OCI-LY3 (cell line): ENCODE measurements around the gene CAV2.

ENCODE experiments used
- H2AFZ ChIP-seq: fragments of 200-600, 300-600 bp; shearing (Covaris generic); 2 replicates; pipeline ENCODE4 v1.6.0; 2014; ENCODE audit warnings: antibody characterized with exemption, low read depth, low read length
- H3K27ac ChIP-seq: fragments of 200-600, 300-600 bp; sonication (generic); 2 replicates; pipeline ENCODE4 v1.5.1; 2014; ENCODE audit warnings: mild to moderate bottlenecking, low read length, moderate library complexity, mixed read lengths
- H3K27me3 ChIP-seq: fragments of 200-600, 300-600 bp; sonication (generic); 2 replicates; pipeline ENCODE4 v1.6.1; 2014; ENCODE audit warnings: low read depth, low read length, mixed read lengths
- H3K36me3 ChIP-seq: fragments of 200-600, 300-600 bp; sonication (generic); replicated peaks from 2 replicates; pipeline ENCODE3; 2014; ENCODE audit warnings: low read depth, low read length, mixed read lengths
- H3K4me1 ChIP-seq: fragments of 300-600, 200-600 bp; sonication (generic); 2 replicates; pipeline ENCODE4 v1.6.1; 2014; ENCODE audit warnings: low read length, mixed read lengths
- H3K4me2 ChIP-seq: fragments of 200-600, 300-600 bp; sonication (generic); 2 replicates; pipeline ENCODE4 v1.6.1; 2014; ENCODE audit warnings: low read length, mixed read lengths
- H3K4me3 ChIP-seq: fragments of 300-600, 200-600 bp; sonication (generic); 2 replicates; pipeline ENCODE4 v1.5.1; 2014; ENCODE audit warnings: antibody characterized with exemption, mild to moderate bottlenecking, low read length, moderate library complexity
- H3K79me2 ChIP-seq: fragments of 300-600, 200-600 bp; shearing (Covaris generic); 2 replicates; pipeline ENCODE4 v1.6.1; 2014; ENCODE audit warnings: mild to moderate bottlenecking, low read length, mixed read lengths
- H3K9ac ChIP-seq: fragments of 300-600, 200-600 bp; shearing (Covaris generic); 2 replicates; pipeline ENCODE4 v1.6.0; 2014; ENCODE audit warnings: mild to moderate bottlenecking, low read length, moderate library complexity
- H3K9me3 ChIP-seq: fragments of 200-600, 300-600 bp; shearing (Covaris generic); 2 replicates; pipeline ENCODE4 v1.6.1; 2014; ENCODE audit warnings: low read length, mixed read lengths; ENCODE audit not compliant: insufficient read depth
- H4K20me1 ChIP-seq: fragments of 200-600, 300-600 bp; sonication (generic); 2 replicates; pipeline ENCODE4 v1.6.1; 2016; ENCODE audit warnings: low read length, mixed read lengths; ENCODE audit not compliant: insufficient read depth
- EZH2phosphoT487 ChIP-seq: fragments of 200-600 bp; shearing (Covaris generic); IDR thresholded peaks from 2 replicates; pipeline ENCODE4 v1.6.1; 2018; ENCODE audit warnings: antibody characterized with exemption, mixed run types, low read depth
- TF ChIP-seq, protein P1 (sequence below): fragments of 200-600, 300-600 bp; sonication (generic); IDR thresholded peaks from 2 replicates; pipeline ENCODE4 v1.5.1; 2014; ENCODE audit warnings: antibody characterized with exemption, low read length, low read depth

Gene CAV2

DNA sequence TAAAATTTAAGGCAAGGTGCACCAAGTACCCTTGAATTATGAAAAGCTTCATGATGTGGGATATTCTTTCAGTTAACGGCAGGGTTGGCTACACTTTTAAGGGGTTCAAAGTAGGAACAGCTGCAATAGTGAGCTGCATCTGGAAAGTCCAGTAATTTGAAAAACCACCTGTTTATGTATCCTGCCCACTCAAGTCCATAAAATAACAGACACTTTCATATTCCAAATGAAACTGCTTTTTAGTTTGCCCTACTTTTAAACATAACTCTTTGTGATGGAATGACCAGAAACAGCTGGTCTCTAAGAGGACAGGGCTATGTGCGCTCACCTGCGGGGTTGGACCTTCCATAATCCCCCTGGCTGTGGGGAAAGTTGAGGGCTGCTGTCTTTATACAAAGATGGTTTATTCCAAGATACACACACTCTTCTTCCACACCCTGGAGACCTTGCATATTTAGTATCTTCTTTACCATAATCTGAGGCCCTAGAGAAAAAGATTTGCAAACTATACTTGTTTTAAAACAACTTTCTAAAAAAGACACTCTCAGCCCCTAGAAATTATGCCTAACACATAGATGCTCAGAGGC, 32.7 kb downstream of the CAV2 start:
- H3K79me2 ChIP-seq = no peaks in the 10 kb centered on the region

DNA sequence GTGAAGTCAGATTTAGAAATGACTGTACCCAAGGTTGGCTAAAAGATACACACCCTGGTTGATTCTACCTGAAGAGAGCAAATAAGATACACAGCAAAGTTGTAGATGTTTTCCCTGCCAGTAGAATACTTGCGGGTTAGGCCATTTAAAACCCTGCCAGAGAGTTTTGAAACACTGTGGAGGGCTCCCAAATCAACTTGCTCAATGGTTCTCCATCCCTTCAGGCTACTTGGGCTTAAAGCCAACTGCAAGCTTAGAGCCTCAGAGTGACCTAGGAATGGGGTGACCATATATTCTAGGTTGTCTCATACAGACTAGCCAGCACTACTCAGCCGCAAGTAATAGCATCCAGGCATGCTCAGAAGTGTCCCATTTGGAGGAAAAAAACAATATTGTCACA, 35.3 kb downstream of the CAV2 start:
- Histone ChIP-seq H3K36me3 (peaks cover 51% of the 10 kb centered on the region), H3K4me2 (no peak overlapping the region), H3K4me3 (no peak overlapping the region), H3K79me2 (no peaks in the 10 kb centered on the region), H3K4me1 (peaks cover 9% of the 10 kb centered on the region), H3K27ac (no peak overlapping the region), H2AFZ (no peak overlapping the region), H4K20me1 (0 out of 2 replicates have a peak, but pooled peaks cover 5% of the 10 kb centered on the region), H3K27me3 (no peaks in the 10 kb centered on the region), H3K9me3 (no peaks in the 10 kb centered on the region), H3K9ac (no peak overlapping the region)
- TF ChIP-seq, protein P1, sequence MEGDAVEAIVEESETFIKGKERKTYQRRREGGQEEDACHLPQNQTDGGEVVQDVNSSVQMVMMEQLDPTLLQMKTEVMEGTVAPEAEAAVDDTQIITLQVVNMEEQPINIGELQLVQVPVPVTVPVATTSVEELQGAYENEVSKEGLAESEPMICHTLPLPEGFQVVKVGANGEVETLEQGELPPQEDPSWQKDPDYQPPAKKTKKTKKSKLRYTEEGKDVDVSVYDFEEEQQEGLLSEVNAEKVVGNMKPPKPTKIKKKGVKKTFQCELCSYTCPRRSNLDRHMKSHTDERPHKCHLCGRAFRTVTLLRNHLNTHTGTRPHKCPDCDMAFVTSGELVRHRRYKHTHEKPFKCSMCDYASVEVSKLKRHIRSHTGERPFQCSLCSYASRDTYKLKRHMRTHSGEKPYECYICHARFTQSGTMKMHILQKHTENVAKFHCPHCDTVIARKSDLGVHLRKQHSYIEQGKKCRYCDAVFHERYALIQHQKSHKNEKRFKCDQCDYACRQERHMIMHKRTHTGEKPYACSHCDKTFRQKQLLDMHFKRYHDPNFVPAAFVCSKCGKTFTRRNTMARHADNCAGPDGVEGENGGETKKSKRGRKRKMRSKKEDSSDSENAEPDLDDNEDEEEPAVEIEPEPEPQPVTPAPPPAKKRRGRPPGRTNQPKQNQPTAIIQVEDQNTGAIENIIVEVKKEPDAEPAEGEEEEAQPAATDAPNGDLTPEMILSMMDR = no peak
- no peak for TF ChIP-seq EZH2phosphoT487

More for the DNA sequence above, 32.7 kb downstream of the CAV2 start:
- H3K4me3 ChIP-seq = no peak overlapping the region
- H2AFZ ChIP-seq = no peak overlapping the region
- peaks cover 33% of the 10 kb centered on the region for H3K4me1 ChIP-seq
- no peak overlapping the region for H3K9ac ChIP-seq
- TF ChIP-seq, protein P1 = no peak
- TF ChIP-seq EZH2phosphoT487 = no peak
- peaks cover 41% of the 10 kb centered on the region for H3K36me3 ChIP-seq
- H4K20me1 ChIP-seq = 0 out of 2 replicates have a peak, but pooled peaks cover 5% of the 10 kb centered on the region
- no peak overlapping the region for H3K4me2 ChIP-seq
- no peaks in the 10 kb centered on the region for H3K9me3 ChIP-seq
- H3K27me3 ChIP-seq = no peaks in the 10 kb centered on the region
- H3K27ac ChIP-seq = no peak overlapping the region

DNA sequence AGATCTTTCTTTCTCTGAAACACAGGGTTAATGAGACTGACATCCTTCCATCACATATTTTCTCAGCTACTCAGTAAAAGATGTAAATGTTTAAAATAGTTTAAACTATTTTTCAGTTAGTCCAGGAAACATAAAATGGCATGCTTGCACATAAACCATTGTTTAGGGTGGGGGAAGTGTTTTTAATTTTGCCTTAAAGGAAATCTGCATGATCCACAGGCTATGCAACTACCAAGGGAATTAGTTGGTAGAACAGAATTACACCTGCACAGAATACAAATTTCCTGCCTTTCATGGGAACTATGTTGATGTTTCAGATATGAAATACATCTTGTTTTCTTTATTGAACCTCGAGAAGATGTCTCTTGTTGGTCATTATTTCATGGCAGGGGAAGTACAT, 35.9 kb downstream of the CAV2 start:
- Histone ChIP-seq H3K4me3 (no peak overlapping the region), H3K27ac (no peak overlapping the region), H3K9me3 (no peaks in the 10 kb centered on the region), H3K4me1 (peaks cover 3% of the 10 kb centered on the region), H4K20me1 (0 out of 2 replicates have a peak, but pooled peaks cover 5% of the 10 kb centered on the region), H3K9ac (no peak overlapping the region), H2AFZ (no peak overlapping the region), H3K36me3 (peaks cover 49% of the 10 kb centered on the region), H3K27me3 (no peaks in the 10 kb centered on the region), H3K4me2 (no peak overlapping the region), H3K79me2 (no peaks in the 10 kb centered on the region)
- no peak for TF ChIP-seq EZH2phosphoT487
- TF ChIP-seq, protein P1 = no peak

DNA sequence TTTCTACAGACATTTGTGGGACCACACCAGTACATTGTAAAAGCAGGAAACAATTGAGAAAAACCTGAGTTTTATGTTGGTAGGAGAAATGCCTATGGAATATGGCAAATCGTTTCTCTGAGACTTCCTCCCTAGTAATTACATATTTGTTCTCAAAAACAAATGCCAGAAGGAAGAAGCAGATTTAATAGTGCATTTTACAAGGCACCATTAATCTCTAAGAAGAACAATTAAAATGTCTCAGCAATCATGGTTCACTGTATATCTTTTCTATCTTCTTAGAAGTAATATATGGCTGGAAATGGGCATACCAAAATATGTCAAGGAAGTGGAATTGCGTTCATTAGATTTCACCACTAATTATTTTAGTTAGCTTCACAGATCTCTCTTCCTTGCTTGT, 38.6 kb downstream of the CAV2 start:
- Histone ChIP-seq H3K27ac (no peak overlapping the region), H3K4me1 (no peaks in the 10 kb centered on the region), H3K9me3 (no peaks in the 10 kb centered on the region), H3K79me2 (no peaks in the 10 kb centered on the region), H3K36me3 (peaks cover 42% of the 10 kb centered on the region), H3K27me3 (no peaks in the 10 kb centered on the region), H4K20me1 (no peaks in the 10 kb centered on the region), H2AFZ (no peak overlapping the region), H3K9ac (no peak overlapping the region), H3K4me3 (no peak overlapping the region), H3K4me2 (no peak overlapping the region)
- TF ChIP-seq, protein P1 = no peak
- no peak for TF ChIP-seq EZH2phosphoT487
